HepG2 (cell line): Measurements from ENCODE around the gene PPDPF. TPM values are rescaled to one million over a fixed set of nuclear protein-coding genes. Genes with fewer than 3 reads are reported as not detected.

Experiments
- AGO1 ChIP-seq: fragments of 200-400 bp; formaldehyde crosslinking; IDR thresholded peaks from 2 replicates; pipeline ENCODE4 v1.6.1; 2017; ENCODE audit warnings: mild to moderate bottlenecking, low read depth, low read length, moderate library complexity; ENCODE audit not compliant: poor library complexity, severe bottlenecking
- EP300 ChIP-seq, 3 experiments: sonication (generic) in 1 of 3; formaldehyde crosslinking in 1 of 3; IDR thresholded peaks; 2 replicates each; pipeline versions ENCODE4 v1.5.1 to v1.6.1; 2011 to 2020; ENCODE audit warnings: low read depth in 2 of 3, low read length in 2 of 3, borderline replicate concordance in 1 of 3, improper control_type of control experiment in 1 of 3, mild to moderate bottlenecking in 1 of 3, missing genetic modification reagents in 1 of 3, moderate library complexity in 1 of 3
- ISX ChIP-seq: sonication (generic); formaldehyde crosslinking; conservative IDR thresholded peaks from 2 replicates; pipeline ENCODE4 v1.5.0; 2020; ENCODE audit warnings: missing genetic modification reagents
- MAFK ChIP-seq, 2 experiments: IDR thresholded peaks in 1 of 2; conservative IDR thresholded peaks in 1 of 2; 2 replicates each; pipeline ENCODE4 v1.6.1; 2011; ENCODE audit warnings: improper control_type of control experiment in 2 of 2, low read length in 2 of 2
- PTBP1 ChIP-seq: fragments of 200-400 bp; formaldehyde crosslinking; IDR thresholded peaks from 2 replicates; pipeline ENCODE4 v1.6.1; 2018; ENCODE audit warnings: low read length, low read depth; ENCODE audit not compliant: poor library complexity, severe bottlenecking
- SNRNP70 ChIP-seq: fragments of 200-400 bp; formaldehyde crosslinking; IDR thresholded peaks from 2 replicates; pipeline ENCODE4 v1.6.1; 2017; ENCODE audit warnings: mild to moderate bottlenecking, low read depth, low read length, moderate library complexity
- SRSF1 ChIP-seq: fragments of 200-400 bp; formaldehyde crosslinking; optimal IDR thresholded peaks from 2 replicates; pipeline ENCODE3; 2017; ENCODE audit warnings: mild to moderate bottlenecking, low read depth, low read length, moderate library complexity
- TSC22D2 ChIP-seq: sonication (generic); formaldehyde crosslinking; IDR thresholded peaks from 2 replicates; pipeline ENCODE4 v1.5.1; 2020; ENCODE audit warnings: missing genetic modification reagents, mild to moderate bottlenecking, borderline replicate concordance
- ZBTB43 ChIP-seq: sonication (generic); formaldehyde crosslinking; conservative IDR thresholded peaks from 2 replicates; pipeline ENCODE4 v1.4.0; 2020; ENCODE audit warnings: missing genetic modification reagents
- ZNF142 ChIP-seq: sonication (generic); formaldehyde crosslinking; IDR thresholded peaks from 2 replicates; pipeline ENCODE4 v1.4.0; 2020; ENCODE audit warnings: missing genetic modification reagents
- ZNF577 ChIP-seq: sonication (generic); formaldehyde crosslinking; IDR thresholded peaks from 2 replicates; pipeline ENCODE4 v1.4.0; 2020; ENCODE audit warnings: mild to moderate bottlenecking, low read depth, missing genetic modification reagents, borderline replicate concordance
- ZNF704 ChIP-seq: sonication (generic); formaldehyde crosslinking; IDR thresholded peaks from 2 replicates; pipeline ENCODE4 v1.8.1; 2023; ENCODE audit warnings: mild to moderate bottlenecking, inconsistent platforms, moderate library complexity, missing genetic modification reagents, borderline replicate concordance
- ZNF776 ChIP-seq: sonication (generic); formaldehyde crosslinking; IDR thresholded peaks from 2 replicates; pipeline ENCODE4 v1.4.0; 2020; ENCODE audit warnings: mild to moderate bottlenecking, missing genetic modification reagents
- ZNF780A ChIP-seq: sonication (generic); formaldehyde crosslinking; IDR thresholded peaks from 2 replicates; pipeline ENCODE4 v1.8.0; 2022; ENCODE audit warnings: mild to moderate bottlenecking, missing genetic modification reagents, moderate library complexity
- polyA plus RNA-seq, 8 experiments: library from polyadenylated mRNA; depleted of rRNA in 3 of 8; stranded (reverse) in 7 of 8; unstranded in 1 of 8; fragments of >200 nt; fragmentation: Illumina TruSeq in 4 of 8; extraction: Trizol in 4 of 8; gene quantifications; 2 replicates each; pipeline versions ENCODE4 v1.2.1 to v1.2.3, GENCODE V29; 2011 to 2016; ENCODE audit warnings: low read depth in 4 of 8, missing spikeins in 1 of 8, mixed read lengths in 1 of 8; ENCODE audit not compliant: insufficient read depth in 1 of 8
- total RNA-seq, 5 experiments: library from RNA; depleted of rRNA; stranded (reverse); fragments of >200 nt; fragmentation: Illumina TruSeq; extraction: Trizol; gene quantifications; 2 replicates each; pipeline ENCODE4 v1.2.3, GENCODE V29; 2016; ENCODE audit warnings: low read depth in 1 of 5
- TF ChIP-seq, protein P1 (sequence below): sonication (generic); formaldehyde crosslinking; IDR thresholded peaks from 2 replicates; pipeline ENCODE4 v1.5.1; 2020; ENCODE audit warnings: mild to moderate bottlenecking, moderate library complexity, missing genetic modification reagents
- TF ChIP-seq, protein P2 (sequence below): sonication (generic); formaldehyde crosslinking; IDR thresholded peaks from 2 replicates; pipeline ENCODE4 v1.8.1; 2023; ENCODE audit warnings: missing genetic modification reagents, mild to moderate bottlenecking, borderline replicate concordance

PPDPF gene
- total and polyA plus RNA-seq, 2 of the 13 experiments (the other 11 are each of a cell fraction or from before 2014, with no cell fraction given), result 1.8 to 7.0 TPM

DNA sequence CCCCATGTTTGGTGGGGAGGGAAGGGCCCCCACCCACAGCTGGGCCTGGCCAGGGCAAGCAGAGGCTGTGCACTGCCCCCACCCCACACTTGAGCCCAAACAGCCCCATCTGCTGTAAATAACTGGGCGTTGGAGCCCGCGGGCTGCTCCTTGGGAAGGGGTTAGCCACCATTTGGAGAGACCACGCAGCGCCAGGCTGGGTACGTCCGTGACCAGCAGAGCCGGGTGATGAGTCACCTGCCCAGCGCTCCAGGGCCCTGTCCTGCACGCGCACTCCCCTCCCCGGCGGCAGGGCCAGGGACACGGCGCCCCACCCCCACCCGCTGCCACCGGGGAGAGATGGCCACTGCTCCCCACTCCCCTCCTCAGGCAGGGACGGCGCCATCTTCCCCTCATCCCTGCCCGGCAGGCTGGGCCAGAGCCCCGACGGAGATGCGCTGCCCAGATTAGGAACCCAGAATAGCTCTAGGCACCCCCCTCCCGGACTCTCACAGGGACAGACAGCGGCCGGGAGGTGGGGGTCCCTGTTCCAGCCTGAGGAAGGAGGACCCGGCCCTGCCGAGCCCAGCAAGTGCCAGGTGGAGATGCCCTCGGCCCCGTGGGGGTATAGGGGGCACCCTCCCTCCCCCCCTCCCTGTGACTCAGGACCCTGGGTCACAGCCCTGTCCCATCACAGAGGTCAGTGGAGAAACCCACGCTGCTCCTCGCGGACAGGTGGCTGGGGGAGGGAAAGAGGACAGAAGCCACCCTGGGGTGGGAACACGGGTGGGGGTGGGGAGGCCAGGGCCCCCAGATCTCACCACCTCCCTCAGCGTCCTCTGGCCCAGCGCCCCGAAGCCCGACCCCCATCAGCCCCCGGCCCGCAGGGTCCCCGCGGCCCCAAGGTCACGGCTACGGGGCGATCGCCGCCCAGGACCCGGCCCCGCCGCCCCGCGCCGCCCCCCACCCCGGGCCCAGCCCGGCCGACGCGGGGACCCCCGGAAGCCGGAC is 22.3 kb upstream of the PPDPF start (continued):
- TF ChIP-seq TSC22D2 (CRISPR knock-in tag) (no peak), ZNF142 (CRISPR knock-in tag) (no peak), ZBTB43 (CRISPR knock-in tag) (no peak), ZNF704 (CRISPR knock-in tag) (no peak), MAFK (conservative IDR thresholded peaks at IDR 0.05 in 1 of 2, IDR thresholded peaks at IDR 0.05 in 1 of 2; ENCODE audit: low read length in 2 of 2) (no peak), ISX (CRISPR knock-in tag) (no peak), EP300 (IDR thresholded peaks at IDR 0.05; ENCODE audit: low read depth in 2 of 2, low read length in 2 of 2) (no peak), EP300 (CRISPR knock-in tag; IDR thresholded peaks at IDR 0.05; ENCODE audit: borderline replicate concordance) (no peak), AGO1 (no peak), ZNF577 (CRISPR knock-in tag) (no peak), ZNF780A (no peak), SNRNP70 (no peak), ZNF776 (CRISPR knock-in tag) (no peak), SRSF1 (peak; percentile 37), PTBP1 (no peak)
- TF ChIP-seq, protein P1, sequence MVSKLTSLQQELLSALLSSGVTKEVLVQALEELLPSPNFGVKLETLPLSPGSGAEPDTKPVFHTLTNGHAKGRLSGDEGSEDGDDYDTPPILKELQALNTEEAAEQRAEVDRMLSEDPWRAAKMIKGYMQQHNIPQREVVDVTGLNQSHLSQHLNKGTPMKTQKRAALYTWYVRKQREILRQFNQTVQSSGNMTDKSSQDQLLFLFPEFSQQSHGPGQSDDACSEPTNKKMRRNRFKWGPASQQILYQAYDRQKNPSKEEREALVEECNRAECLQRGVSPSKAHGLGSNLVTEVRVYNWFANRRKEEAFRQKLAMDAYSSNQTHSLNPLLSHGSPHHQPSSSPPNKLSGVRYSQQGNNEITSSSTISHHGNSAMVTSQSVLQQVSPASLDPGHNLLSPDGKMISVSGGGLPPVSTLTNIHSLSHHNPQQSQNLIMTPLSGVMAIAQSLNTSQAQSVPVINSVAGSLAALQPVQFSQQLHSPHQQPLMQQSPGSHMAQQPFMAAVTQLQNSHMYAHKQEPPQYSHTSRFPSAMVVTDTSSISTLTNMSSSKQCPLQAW, result no peak
- TF ChIP-seq, protein P2, sequence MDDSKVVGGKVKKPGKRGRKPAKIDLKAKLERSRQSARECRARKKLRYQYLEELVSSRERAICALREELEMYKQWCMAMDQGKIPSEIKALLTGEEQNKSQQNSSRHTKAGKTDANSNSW (CRISPR knock-in tag), result no peak
